GM12878 (cell line): ENCODE results near the gene MYDGF. TPM values are rescaled to one million over a fixed set of nuclear protein-coding genes. Genes with fewer than 3 reads are reported as not detected.

Source experiments
- CBFB ChIP-seq: IDR thresholded peaks from 2 replicates; pipeline ENCODE4 v1.6.1; 2016; ENCODE audit warnings: antibody characterized with exemption, low read depth
- CBX3 ChIP-seq: fragments of 200-600 bp; sonication (generic); IDR thresholded peaks from 2 replicates; pipeline ENCODE4 v1.6.1; 2016; ENCODE audit warnings: low read depth, borderline replicate concordance
- CHD1 ChIP-seq: IDR thresholded peaks from 2 replicates; pipeline ENCODE4 v1.6.1; 2012; ENCODE audit warnings: low read depth, low read length, improper control_type of control experiment
- CUX1 ChIP-seq: IDR thresholded peaks from 2 replicates; pipeline ENCODE4 v1.6.1; 2012; ENCODE audit warnings: improper control_type of control experiment, low read depth, low read length; ENCODE audit not compliant: insufficient replicate concordance
- KAT2A ChIP-seq: conservative IDR thresholded peaks from 2 replicates; pipeline ENCODE4 v1.6.1; 2011; ENCODE audit warnings: low read depth, low read length; ENCODE audit not compliant: control insufficient read depth
- MTA2 ChIP-seq: fragments of 450-650 bp; IDR thresholded peaks from 2 replicates; pipeline ENCODE4 v1.6.1; 2016; ENCODE audit warnings: low read depth, mild to moderate bottlenecking, moderate library complexity
- MYC ChIP-seq: IDR thresholded peaks from 2 replicates; pipeline ENCODE4 v1.6.1; 2011; ENCODE audit warnings: mild to moderate bottlenecking, low read length, moderate library complexity, inconsistent platforms; ENCODE audit not compliant: insufficient read depth, insufficient replicate concordance, insufficient read length, severe bottlenecking
- NRF1 ChIP-seq: conservative IDR thresholded peaks from 2 replicates; pipeline ENCODE4 v1.6.1; 2011; ENCODE audit warnings: mild to moderate bottlenecking, low read depth, low read length, improper control_type of control experiment
- RB1 ChIP-seq: fragments of 450-650 bp; formaldehyde crosslinking; IDR thresholded peaks from 2 replicates; pipeline ENCODE4 v1.6.1; 2017; ENCODE audit warnings: mild to moderate bottlenecking, borderline replicate concordance
- RBBP5 ChIP-seq: fragments of 200-600 bp; sonication (generic); conservative IDR thresholded peaks from 2 replicates; pipeline ENCODE4 v1.6.1; 2016
- SMC3 ChIP-seq: IDR thresholded peaks from 2 replicates; pipeline ENCODE4 v1.6.1; 2011; ENCODE audit warnings: low read length, improper control_type of control experiment, borderline replicate concordance
- SP1 ChIP-seq: IDR thresholded peaks from one replicate; pipeline ENCODE4 v1.6.1; 2011; ENCODE audit warnings: low read depth, low read length
- TARDBP ChIP-seq: IDR thresholded peaks from 2 replicates; pipeline ENCODE4 v1.6.1; 2016; ENCODE audit warnings: borderline replicate concordance
- ZBTB33 ChIP-seq: fragments of 450-650 bp; IDR thresholded peaks from 2 replicates; pipeline ENCODE4 v1.6.1; 2017; ENCODE audit warnings: mild to moderate bottlenecking
- ZNF384 ChIP-seq: IDR thresholded peaks from 2 replicates; pipeline ENCODE4 v1.6.1; 2012; ENCODE audit warnings: low read depth, mild to moderate bottlenecking, low read length, improper control_type of control experiment, borderline replicate concordance
- ZNF622 ChIP-seq: fragments of 450-650 bp; IDR thresholded peaks from 2 replicates; pipeline ENCODE4 v1.6.1; 2017; ENCODE audit warnings: mild to moderate bottlenecking, inconsistent platforms
- ZSCAN29 ChIP-seq: fragments of 450-650 bp; IDR thresholded peaks from 2 replicates; pipeline ENCODE4 v1.6.1; 2017; ENCODE audit warnings: mild to moderate bottlenecking, moderate library complexity
- polyA plus RNA-seq, 11 experiments: library from polyadenylated mRNA; depleted of rRNA in 4 of 11; unstranded in 6 of 11; stranded (reverse) in 5 of 11; fragments of >200 nt; fragmentation: Nextera tagmentation in 4 of 11; fragmentation: Illumina TruSeq in 1 of 11; extraction: Ambion mirVana in 4 of 11; extraction: Trizol in 1 of 11; gene quantifications; 1 replicate in 1 of 11; 2 replicates in 10 of 11; pipeline versions ENCODE4 v1.2.1 to v1.2.3, GENCODE V29; 2011 to 2016; ENCODE audit warnings: inconsistent platforms in 2 of 11, missing spikeins in 2 of 11, low read depth in 1 of 11
- total RNA-seq, 4 experiments: library from RNA; depleted of rRNA in 3 of 4; stranded (reverse); fragments of >200 nt in 3 of 4; fragmentation: Illumina TruSeq in 1 of 4; extraction: Trizol in 1 of 4; gene quantifications; 2 replicates each; pipeline versions ENCODE4 v1.2.1 to v1.2.3, GENCODE V29; 2013 to 2021
- TF ChIP-seq, protein P1 (sequence below), 3 experiments: IDR thresholded peaks in 2 of 3; conservative IDR thresholded peaks in 1 of 3; 2 replicates each; pipeline ENCODE4 v1.5.1; 2011; ENCODE audit warnings: low read depth in 3 of 3, low read length in 3 of 3, mild to moderate bottlenecking in 3 of 3, control low read depth in 2 of 3, moderate library complexity in 2 of 3, inconsistent platforms in 1 of 3, mixed read lengths in 1 of 3; ENCODE audit not compliant: control insufficient read depth in 2 of 3, insufficient read depth in 1 of 3; ENCODE audit errors: extremely low read depth in 1 of 3

Gene MYDGF
- total and polyA plus RNA-seq, 10 of the 15 experiments (the other 5 are each of a cell fraction or from before 2014, with no cell fraction given) = 2.3 to 196 (median 57.5) TPM

GRCh38 chr19:4638828-4639530 is 31.2 kb downstream of the MYDGF start, which contains the start of gene TNFAIP8L1 (continued):
- TF ChIP-seq, protein P1, sequence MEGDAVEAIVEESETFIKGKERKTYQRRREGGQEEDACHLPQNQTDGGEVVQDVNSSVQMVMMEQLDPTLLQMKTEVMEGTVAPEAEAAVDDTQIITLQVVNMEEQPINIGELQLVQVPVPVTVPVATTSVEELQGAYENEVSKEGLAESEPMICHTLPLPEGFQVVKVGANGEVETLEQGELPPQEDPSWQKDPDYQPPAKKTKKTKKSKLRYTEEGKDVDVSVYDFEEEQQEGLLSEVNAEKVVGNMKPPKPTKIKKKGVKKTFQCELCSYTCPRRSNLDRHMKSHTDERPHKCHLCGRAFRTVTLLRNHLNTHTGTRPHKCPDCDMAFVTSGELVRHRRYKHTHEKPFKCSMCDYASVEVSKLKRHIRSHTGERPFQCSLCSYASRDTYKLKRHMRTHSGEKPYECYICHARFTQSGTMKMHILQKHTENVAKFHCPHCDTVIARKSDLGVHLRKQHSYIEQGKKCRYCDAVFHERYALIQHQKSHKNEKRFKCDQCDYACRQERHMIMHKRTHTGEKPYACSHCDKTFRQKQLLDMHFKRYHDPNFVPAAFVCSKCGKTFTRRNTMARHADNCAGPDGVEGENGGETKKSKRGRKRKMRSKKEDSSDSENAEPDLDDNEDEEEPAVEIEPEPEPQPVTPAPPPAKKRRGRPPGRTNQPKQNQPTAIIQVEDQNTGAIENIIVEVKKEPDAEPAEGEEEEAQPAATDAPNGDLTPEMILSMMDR (IDR thresholded peaks at IDR 0.05 in 2 of 3, conservative IDR thresholded peaks at IDR 0.05 in 1 of 3; ENCODE audit: control insufficient read depth in 2 of 3, extremely low read depth in 1 of 3, insufficient read depth in 1 of 3, low read depth in 3 of 3, low read length in 3 of 3) = no peak
- no peak for TF ChIP-seq ZSCAN29
- TF ChIP-seq MYC = no peak
- TF ChIP-seq ZBTB33 = no peak
- peak; percentile 70 for TF ChIP-seq MTA2
- TF ChIP-seq SP1 = peak; percentile 94
- no peak for TF ChIP-seq CHD1
- TF ChIP-seq RBBP5 = no peak
- TF ChIP-seq KAT2A = no peak
- no peak for TF ChIP-seq ZNF622
- TF ChIP-seq SMC3 = no peak
- no peak; the same call in 1 of the 2 replicates for TF ChIP-seq TARDBP
- TF ChIP-seq RB1 = no peak
- TF ChIP-seq NRF1 = no peak
- no peak for TF ChIP-seq ZNF384
- TF ChIP-seq CUX1 = no peak
- TF ChIP-seq CBX3 = no peak
- TF ChIP-seq CBFB = no peak; the same call in 1 of the 2 replicates
